Suprapubic skin (tissue), 4 donors: ENCODE measurements around the gene ZNF738. TPM values are rescaled to one million over a fixed set of nuclear protein-coding genes. Genes with fewer than 3 reads are reported as not detected.
"Not testable (repeated sequence)": the region's sequence is repeated elsewhere in the genome, so short reads cannot be mapped to it uniquely, and the experiment has no call there.

Experiments used
- DNase-seq, 2 donors: peaks; one replicate each; pipeline ENCODE4 v3.0.0-alpha.2; 2019; ENCODE audit warnings: low spot score in 2 of 2
- H3K27ac ChIP-seq: fragments of 200-600 bp; sonication (generic); one replicate; pipeline ENCODE4 v1.5.1; 2019
- H3K27me3 ChIP-seq: fragments of 200-600 bp; sonication (generic); one replicate; pipeline ENCODE4 v1.5.1; 2019
- H3K36me3 ChIP-seq: fragments of 200-600 bp; sonication (generic); one replicate; pipeline ENCODE4 v1.5.1; 2019
- H3K4me1 ChIP-seq: fragments of 200-600 bp; sonication (generic); one replicate; pipeline ENCODE4 v1.5.1; 2019
- H3K4me3 ChIP-seq: fragments of 200-600 bp; sonication (generic); one replicate; pipeline ENCODE4 v1.5.1; 2019; ENCODE audit warnings: mild to moderate bottlenecking
- H3K9me3 ChIP-seq: fragments of 200-600 bp; sonication (generic); one replicate; pipeline ENCODE4 v1.5.1; 2019
- CTCF ChIP-seq, 2 donors: fragments of 200-600 bp in 1 of 2; fragments of 450-650 bp in 1 of 2; sonication (generic) in 1 of 2; IDR thresholded peaks; one replicate each; pipeline ENCODE4 v1.5.1; 2016 to 2019; ENCODE audit warnings: antibody characterized with exemption in 2 of 2, mild to moderate bottlenecking in 1 of 2, moderate library complexity in 1 of 2
- EP300 ChIP-seq: sonication (generic); formaldehyde crosslinking; IDR thresholded peaks from one replicate; pipeline ENCODE4 v1.6.1; 2017; ENCODE audit warnings: antibody characterized with exemption
- POLR2A ChIP-seq, 2 donors: fragments of 450-650 bp; IDR thresholded peaks; one replicate each; pipeline ENCODE4 v1.6.1; 2017; ENCODE audit warnings: antibody characterized with exemption in 2 of 2, mild to moderate bottlenecking in 2 of 2, moderate library complexity in 2 of 2
- POLR2AphosphoS5 ChIP-seq, 3 donors: sonication (generic); formaldehyde crosslinking; IDR thresholded peaks; one replicate each; pipeline ENCODE4 v1.6.1; 2017; ENCODE audit warnings: antibody characterized with exemption in 3 of 3
- WGBS: methylation state at CpG from one replicate; pipeline ENCODE4 v1.1.5; 2018; 5-methylcytosine and 5-hydroxymethylcytosine counted together
- total RNA-seq, 4 donors: library from RNA; depleted of rRNA; stranded (reverse); fragments of >200 nt; gene quantifications; one replicate each; pipeline ENCODE4 v1.1.0, GENCODE V29; 2016

ZNF738 gene
- total RNA-seq, 4 donors from 2014 or later, result 2.3 to 4.4 (median 3.9) TPM

- H3K9me3 ChIP-seq, result peaks cover 12% of the 10 kb centered on the region
- TF ChIP-seq EP300, result no peak
- TF ChIP-seq POLR2A (IDR thresholded peaks at IDR 0.05), result no peak
- TF ChIP-seq CTCF (IDR thresholded peaks at IDR 0.05), result no peak
- no peak for TF ChIP-seq POLR2AphosphoS5 (IDR thresholded peaks at IDR 0.05)
- no peak overlapping the region for H3K4me3 ChIP-seq
- H3K27me3 ChIP-seq, result no peaks in the 10 kb centered on the region
- WGBS, result 49% methylated on average over 2 of the region's 2 CpGs
- H3K4me1 ChIP-seq, result no peaks in the 10 kb centered on the region
- no peak overlapping the region for H3K27ac ChIP-seq
- H3K36me3 ChIP-seq, result no peaks in the 10 kb centered on the region
- DNase-seq, result no peak
These were observed 23.1 kb upstream of the ZNF738 start for GRCh38 chr19:21335721-21336120.

GRCh38 chr19:21344841-21345240 lies 14.0 kb upstream of the ZNF738 start:
- H3K4me1 ChIP-seq, H3K36me3 ChIP-seq, H3K4me3 ChIP-seq, H3K27ac ChIP-seq, DNase-seq, H3K27me3 ChIP-seq: not testable (repeated sequence)
- H3K9me3 ChIP-seq, result peaks cover 17% of the 10 kb centered on the region
- WGBS, result 42% methylated on average over 2 of the region's 2 CpGs

- H3K36me3 ChIP-seq, result no peaks in the 10 kb centered on the region
- no peak for DNase-seq
- no peaks in the 10 kb centered on the region for H3K27me3 ChIP-seq
- H3K27ac ChIP-seq, result no peak overlapping the region
- H3K4me3 ChIP-seq, result no peak overlapping the region
- 40% methylated on average over 2 of the region's 2 CpGs for WGBS
- H3K4me1 ChIP-seq, result no peaks in the 10 kb centered on the region
- TF ChIP-seq EP300 (no peak), CTCF (IDR thresholded peaks at IDR 0.05) (no peak), POLR2AphosphoS5 (IDR thresholded peaks at IDR 0.05) (no peak), POLR2A (IDR thresholded peaks at IDR 0.05) (no peak)
- peaks cover 13% of the 10 kb centered on the region for H3K9me3 ChIP-seq
These were observed 6.0 kb upstream of the ZNF738 start for GRCh38 chr19:21352830-21353229.

GRCh38 chr19:21362291-21362690 lies 3.5 kb downstream of the ZNF738 start:
- Histone ChIP-seq H3K4me1 (peaks cover 6% of the 10 kb centered on the region), H3K4me3 (no peak overlapping the region), H3K27ac (no peak overlapping the region), H3K27me3 (no peaks in the 10 kb centered on the region), H3K9me3 (no peaks in the 10 kb centered on the region), H3K36me3 (peaks cover 29% of the 10 kb centered on the region)
- no peak for DNase-seq
- WGBS, result 90% methylated on average over 3 of the region's 3 CpGs
- TF ChIP-seq POLR2A (IDR thresholded peaks at IDR 0.05), result no peak

GRCh38 chr19:21383980-21384582 lies 25.3 kb downstream of the ZNF738 start:
- Histone ChIP-seq H3K36me3 (peaks cover 16% of the 10 kb centered on the region), H3K4me3 (no peak overlapping the region), H3K9me3 (peaks cover 86% of the 10 kb centered on the region), H3K27ac (no peak overlapping the region), H3K27me3 (no peaks in the 10 kb centered on the region), H3K4me1 (no peaks in the 10 kb centered on the region)
- no peak for DNase-seq
- WGBS, result 95% methylated on average over 4 of the region's 4 CpGs
- TF ChIP-seq POLR2AphosphoS5 (IDR thresholded peaks at IDR 0.05) (no peak), POLR2A (IDR thresholded peaks at IDR 0.05) (no peak), EP300 (no peak)

- no peak overlapping the region for H3K4me3 ChIP-seq
- 95% methylated on average over 10 of the region's 10 CpGs for WGBS
- H3K27ac ChIP-seq, result no peak overlapping the region
- no peak for DNase-seq
- peaks cover 17% of the 10 kb centered on the region for H3K36me3 ChIP-seq
- peaks cover 22% of the 10 kb centered on the region for H3K4me1 ChIP-seq
- H3K9me3 ChIP-seq, result no peaks in the 10 kb centered on the region
- TF ChIP-seq POLR2A (IDR thresholded peaks at IDR 0.05) (no peak), CTCF (IDR thresholded peaks at IDR 0.05) (no peak), POLR2AphosphoS5 (IDR thresholded peaks at IDR 0.05) (no peak), EP300 (no peak)
- no peaks in the 10 kb centered on the region for H3K27me3 ChIP-seq
These were observed 37.3 kb downstream of the ZNF738 start for GRCh38 chr19:21396121-21396520.
